Measurements from ENCODE around the gene ANXA2.

- TF ChIP-seq, protein P1, sequence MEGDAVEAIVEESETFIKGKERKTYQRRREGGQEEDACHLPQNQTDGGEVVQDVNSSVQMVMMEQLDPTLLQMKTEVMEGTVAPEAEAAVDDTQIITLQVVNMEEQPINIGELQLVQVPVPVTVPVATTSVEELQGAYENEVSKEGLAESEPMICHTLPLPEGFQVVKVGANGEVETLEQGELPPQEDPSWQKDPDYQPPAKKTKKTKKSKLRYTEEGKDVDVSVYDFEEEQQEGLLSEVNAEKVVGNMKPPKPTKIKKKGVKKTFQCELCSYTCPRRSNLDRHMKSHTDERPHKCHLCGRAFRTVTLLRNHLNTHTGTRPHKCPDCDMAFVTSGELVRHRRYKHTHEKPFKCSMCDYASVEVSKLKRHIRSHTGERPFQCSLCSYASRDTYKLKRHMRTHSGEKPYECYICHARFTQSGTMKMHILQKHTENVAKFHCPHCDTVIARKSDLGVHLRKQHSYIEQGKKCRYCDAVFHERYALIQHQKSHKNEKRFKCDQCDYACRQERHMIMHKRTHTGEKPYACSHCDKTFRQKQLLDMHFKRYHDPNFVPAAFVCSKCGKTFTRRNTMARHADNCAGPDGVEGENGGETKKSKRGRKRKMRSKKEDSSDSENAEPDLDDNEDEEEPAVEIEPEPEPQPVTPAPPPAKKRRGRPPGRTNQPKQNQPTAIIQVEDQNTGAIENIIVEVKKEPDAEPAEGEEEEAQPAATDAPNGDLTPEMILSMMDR (IDR thresholded peaks at IDR 0.05) = no peak
- TF ChIP-seq EZH2 (IDR thresholded peaks at IDR 0.05; ENCODE audit: borderline replicate concordance, insufficient read depth, low read depth, low read length, poor library complexity, severe bottlenecking) = no peak
Measured at GRCh38 chr15:60372756-60373155, 25.0 kb downstream of the ANXA2 start.
